Lower leg skin (tissue), 4 donors: ENCODE results near the gene RGS7. TPM values are rescaled to one million over a fixed set of nuclear protein-coding genes. Genes with fewer than 3 reads are reported as not detected.

Experiments
- DNase-seq, 2 donors: peaks; one replicate each; pipeline ENCODE4 v3.0.0-alpha.2; 2019; ENCODE audit warnings: low spot score in 2 of 2
- H3K4me3 ChIP-seq: fragments of 200-600 bp; sonication (generic); 2 replicates; pipeline ENCODE4 v1.5.1; 2017; ENCODE audit warnings: mild to moderate bottlenecking, low read depth; ENCODE audit not compliant: poor library complexity, severe bottlenecking
- CTCF ChIP-seq, 3 donors: fragments of 450-650 bp; IDR thresholded peaks; one replicate each; pipeline ENCODE4 v1.5.1; 2016; ENCODE audit warnings: antibody characterized with exemption in 3 of 3, mild to moderate bottlenecking in 3 of 3, moderate library complexity in 2 of 3
- POLR2A ChIP-seq, 2 donors: fragments of 450-650 bp; IDR thresholded peaks; one replicate each; pipeline ENCODE4 v1.6.1; 2016 to 2017; ENCODE audit warnings: antibody characterized with exemption in 2 of 2, mild to moderate bottlenecking in 1 of 2, moderate library complexity in 1 of 2
- WGBS, 2 donors: methylation state at CpG; one replicate each; pipeline ENCODE4 v1.1.5; 2018; 5-methylcytosine and 5-hydroxymethylcytosine counted together
- intact Hi-C: fragments of 100-400 bp; cut with DNase I; formaldehyde crosslinking; loops from one replicate; pipeline ENCODE4 v1.15.0; 2023; ENCODE audit warnings: low total_unique reads
- total RNA-seq, 4 donors: library from RNA; depleted of rRNA; stranded (reverse); fragments of >200 nt; gene quantifications; one replicate each; pipeline ENCODE4 v1.1.0, GENCODE V29; 2016

The RGS7 gene
- total RNA-seq, 4 donors from 2014 or later: not detected

GRCh38 chr1:240999826-241000225 lies 357.2 kb downstream of the RGS7 start:
- DNase-seq: no peak
- TF ChIP-seq POLR2A (IDR thresholded peaks at IDR 0.05): no peak
- no peak for TF ChIP-seq CTCF (IDR thresholded peaks at IDR 0.05)
- WGBS, 2 donors: 83 to 93% methylated on average over 8 of the region's 8 CpGs
- H3K4me3 ChIP-seq: no peak overlapping the region
- intact Hi-C loops: no loop called here

- WGBS, 2 donors: 84 to 88% methylated on average over 18 of the region's 18 CpGs
- intact Hi-C loops: no loop called here
- DNase-seq: no peak
- H3K4me3 ChIP-seq: no peak overlapping the region
- TF ChIP-seq CTCF (IDR thresholded peaks at IDR 0.05) (no peak), POLR2A (IDR thresholded peaks at IDR 0.05) (no peak)
Measured at GRCh38 chr1:240998441-240999015, 358.5 kb downstream of the RGS7 start.

GRCh38 chr1:240998024-240998423 lies 359.0 kb downstream of the RGS7 start:
- DNase-seq: no peak
- intact Hi-C loops: no loop called here
- TF ChIP-seq CTCF (IDR thresholded peaks at IDR 0.05) (no peak), POLR2A (IDR thresholded peaks at IDR 0.05) (no peak)
- H3K4me3 ChIP-seq: no peak overlapping the region
- 23 to 27% methylated on average over 5 of the region's 5 CpGs for WGBS, 2 donors

GRCh38 chr1:240993004-240993403 lies 364.0 kb downstream of the RGS7 start:
- TF ChIP-seq POLR2A (IDR thresholded peaks at IDR 0.05) (no peak), CTCF (IDR thresholded peaks at IDR 0.05) (no peak)
- H3K4me3 ChIP-seq: no peak overlapping the region
- no peak for DNase-seq
- 88 to 93% methylated on average over 2 of the region's 2 CpGs for WGBS, 2 donors
- intact Hi-C loops: no loop called here

- no peak overlapping the region for H3K4me3 ChIP-seq
- 84 to 86% methylated on average over 5 of the region's 5 CpGs for WGBS, 2 donors
- no peak for TF ChIP-seq CTCF (IDR thresholded peaks at IDR 0.05)
- no peak for DNase-seq
- intact Hi-C loops: no loop called here
Measured at GRCh38 chr1:240991230-240991629, 365.8 kb downstream of the RGS7 start.

GRCh38 chr1:240987928-240988327 lies 369.1 kb downstream of the RGS7 start:
- 61 to 65% methylated on average over 5 of the region's 5 CpGs for WGBS, 2 donors
- no peak overlapping the region for H3K4me3 ChIP-seq
- intact Hi-C loops: no loop called here
- no peak for DNase-seq
- no peak for TF ChIP-seq POLR2A (IDR thresholded peaks at IDR 0.05)
- no peak for TF ChIP-seq CTCF (IDR thresholded peaks at IDR 0.05)
